ENCODE data around the gene BAG3. TPM values are rescaled to one million over a fixed set of nuclear protein-coding genes. Genes with fewer than 3 reads are reported as not detected.

BAG3 gene
- total and polyA plus RNA-seq, 2 of the 8 experiments (the other 6 are each of a cell fraction or from before 2014, with no cell fraction given): 3.5 to 13.3 TPM

GRCh38 chr10:119680050-119680449 is 28.9 kb downstream of the BAG3 start:
- DNase-seq (ENCODE audit: low read depth in 1 of 2, low spot score in 2 of 2) (no peak), FAIRE-seq (no peak)
- no peak overlapping the region for H4K91ac ChIP-seq (replicated peaks; ENCODE audit: insufficient read length, low read length)
- H2BK15ac ChIP-seq (ENCODE audit: low read length): no peak overlapping the region
- H3K4me3 ChIP-seq (ENCODE audit: extremely low read depth in 1 of 4, insufficient read depth in 2 of 4, low read depth in 3 of 4, low read length in 4 of 4): no peak overlapping the region
- no peak overlapping the region for H3K9ac ChIP-seq (replicated peaks in 1 of 4; ENCODE audit: extremely low read depth in 1 of 4, low read depth in 3 of 4, low read length in 3 of 4)
- no peak overlapping the region for H2BK120ac ChIP-seq (replicated peaks; ENCODE audit: low read depth, low read length)
- no peak overlapping the region for H2BK20ac ChIP-seq (ENCODE audit: low read length)
- TF ChIP-seq SIRT6 (IDR thresholded peaks at IDR 0.05; ENCODE audit: low read length): no peak
- no peak for TF ChIP-seq ASH2L (IDR thresholded peaks at IDR 0.05; ENCODE audit: low read length)
- no peak for TF ChIP-seq RXRA (IDR thresholded peaks at IDR 0.05; ENCODE audit: insufficient read depth, low read depth, low read length)
- H3K4me1 ChIP-seq (replicated peaks in 1 of 4; ENCODE audit: control insufficient read depth in 3 of 4, insufficient read depth in 4 of 4, low read length in 3 of 4): no peaks in the 10 kb centered on the region
- H3K79me1 ChIP-seq (ENCODE audit: low read depth, low read length): no peaks in the 10 kb centered on the region; the same call in 1 of the 2 replicates
- H2AK5ac ChIP-seq (ENCODE audit: low read depth, low read length): no peak overlapping the region
- no peaks in the 10 kb centered on the region for H3K27me3 ChIP-seq (replicated peaks in 1 of 4; ENCODE audit: control insufficient read depth in 3 of 4, extremely low read depth in 1 of 4, insufficient read depth in 3 of 4, low read length in 3 of 4)
- H3K27ac ChIP-seq (ENCODE audit: low read depth, low read length): no peak overlapping the region
- no peak overlapping the region for H4K8ac ChIP-seq (ENCODE audit: extremely low read depth, insufficient read depth, low read length)
- H4K20me1 ChIP-seq (replicated peaks in 1 of 2; ENCODE audit: control insufficient read depth in 1 of 2, insufficient read depth in 2 of 2, low read length in 2 of 2): no peaks in the 10 kb centered on the region
- no peaks in the 10 kb centered on the region for H3K79me2 ChIP-seq (ENCODE audit: control insufficient read depth in 1 of 2, insufficient read depth in 2 of 2, low read length in 2 of 2)
- no peak overlapping the region for H3K4me2 ChIP-seq (ENCODE audit: insufficient read depth in 1 of 2, low read depth in 2 of 2, low read length in 2 of 2)
- H4K5ac ChIP-seq (ENCODE audit: insufficient read length, low read depth, low read length): no peak overlapping the region
- H3K9me3 ChIP-seq (ENCODE audit: insufficient read depth in 2 of 2, low read depth in 1 of 2, low read length in 1 of 2): no peaks in the 10 kb centered on the region; a peak in 2 of 4 replicates
- WGBS, 2 experiments (ENCODE audit: extremely low coverage in 1 of 2, insufficient coverage in 1 of 2, insufficient read length in 1 of 2, insufficient replicate concordance in 2 of 2, low coverage in 1 of 2, low lambda C conversion rate in 2 of 2, missing lambda C conversion rate in 1 of 2): 88% methylated on average over 4 of the region's 4 CpGs; no CpG with 5 or more reads in 1 of the 2 experiments
- CTCF ChIA-PET (ENCODE audit: partially characterized antibody): interaction anchor here (1.0 to 1.2 kb wide), 2 partner anchors 11 to 70 kb away, joined by 3 to 4 read pairs; no protein-coding TSS in a partner anchor
- H3K23me2 ChIP-seq (ENCODE audit: low read depth, low read length): no peaks in the 10 kb centered on the region
- no peak overlapping the region for H2BK5ac ChIP-seq (ENCODE audit: low read depth, low read length)
- H3K14ac ChIP-seq (ENCODE audit: insufficient read length): no peak overlapping the region
- H3K56ac ChIP-seq (replicated peaks; ENCODE audit: insufficient read length, low read depth, low read length): no peak overlapping the region
- peaks cover 0 to 9% (median 4%) of the 10 kb centered on the region in 4 experiments; a peak in 3 of 8 replicates for H3K36me3 ChIP-seq (ENCODE audit: control insufficient read depth in 2 of 4, insufficient read depth in 4 of 4, low read length in 3 of 4)
- H2BK12ac ChIP-seq (ENCODE audit: low read depth, low read length): no peak overlapping the region
- POLR2A ChIA-PET (ENCODE audit: partially characterized antibody): interaction anchor here (1.5 kb wide), 1 partner anchor 11 kb away, joined by 5 read pairs; no protein-coding TSS in a partner anchor
- no peak overlapping the region for H2AFZ ChIP-seq (ENCODE audit: low read length)
- H3K4ac ChIP-seq (replicated peaks; ENCODE audit: insufficient read length, low read depth, low read length): no peak overlapping the region
- H3K18ac ChIP-seq (ENCODE audit: extremely low read depth, low read length): no peak overlapping the region
- no peak overlapping the region for H3K23ac ChIP-seq (ENCODE audit: insufficient read length)

All from H1 (cell line).